KMS-11 (cell line): Measurements from ENCODE around the gene SSR1.

Experiments used
- H2AFZ ChIP-seq: fragments of 200-600 bp; sonication (generic); 2 replicates; pipeline ENCODE4 v1.6.1; 2016; ENCODE audit warnings: antibody characterized with exemption, mixed run types, low read depth
- H3K27ac ChIP-seq: fragments of 200-600 bp; sonication (generic); 2 replicates; pipeline ENCODE4 v1.6.1; 2016; ENCODE audit warnings: mild to moderate bottlenecking, mixed run types
- H3K27me3 ChIP-seq: fragments of 200-600 bp; sonication (generic); 2 replicates; pipeline ENCODE4 v1.6.1; 2017; ENCODE audit warnings: mild to moderate bottlenecking, low read depth, mixed run types, moderate library complexity; ENCODE audit not compliant: insufficient read depth
- H3K36me3 ChIP-seq: fragments of 200-600 bp; sonication (generic); 2 replicates; pipeline ENCODE4 v1.6.1; 2017; ENCODE audit warnings: mild to moderate bottlenecking, mixed run types; ENCODE audit not compliant: insufficient read depth
- H3K4me1 ChIP-seq: fragments of 200-600 bp; sonication (generic); 2 replicates; pipeline ENCODE4 v1.6.1; 2016; ENCODE audit warnings: mild to moderate bottlenecking, low read depth, mixed run types; ENCODE audit not compliant: poor library complexity, severe bottlenecking
- H3K4me2 ChIP-seq: fragments of 200-600 bp; sonication (generic); 2 replicates; pipeline ENCODE4 v1.7.0; 2016; ENCODE audit warnings: mild to moderate bottlenecking, mixed run types
- H3K4me3 ChIP-seq: fragments of 200-600 bp; sonication (generic); IDR thresholded peaks from 2 replicates; pipeline ENCODE4 v1.6.1; 2017; ENCODE audit warnings: low read depth, low read length, mixed read lengths; ENCODE audit not compliant: insufficient read depth
- H3K79me2 ChIP-seq: fragments of 200-600 bp; sonication (generic); 2 replicates; pipeline ENCODE4 v1.6.1; 2016; ENCODE audit warnings: low read depth, mixed run types; ENCODE audit not compliant: insufficient read depth
- H3K9ac ChIP-seq: fragments of 200-600 bp; sonication (generic); 2 replicates; pipeline ENCODE4 v1.6.1; 2016; ENCODE audit warnings: mild to moderate bottlenecking, mixed run types
- H4K20me1 ChIP-seq: fragments of 200-600 bp; sonication (generic); 2 replicates; pipeline ENCODE4 v1.6.1; 2016; ENCODE audit warnings: mild to moderate bottlenecking, mixed run types; ENCODE audit not compliant: insufficient read depth
- CTCF ChIP-seq: fragments of 200-600 bp; sonication (generic); conservative IDR thresholded peaks from 2 replicates; pipeline ENCODE4 v1.6.1; 2017; ENCODE audit warnings: low read depth, mild to moderate bottlenecking, antibody characterized with exemption, low read length, moderate library complexity, mixed read lengths

SSR1 gene

GRCh38 chr6:7238900-7239589 is 74.0 kb downstream of the SSR1 start:
- Histone ChIP-seq H3K27me3 (no peaks in the 10 kb centered on the region), H3K4me2 (no peak overlapping the region), H3K4me3 (no peak overlapping the region), H3K9ac (no peak overlapping the region), H4K20me1 (no peaks in the 10 kb centered on the region), H3K27ac (no peak overlapping the region), H3K79me2 (no peaks in the 10 kb centered on the region), H3K36me3 (no peaks in the 10 kb centered on the region), H3K4me1 (peaks cover 53% of the 10 kb centered on the region), H2AFZ (no peak overlapping the region)
- peak; percentile 90 for TF ChIP-seq CTCF

- Histone ChIP-seq H3K4me1 (peaks cover 50% of the 10 kb centered on the region), H3K79me2 (no peaks in the 10 kb centered on the region), H2AFZ (no peak overlapping the region), H4K20me1 (no peaks in the 10 kb centered on the region), H3K4me3 (no peak overlapping the region), H3K27me3 (no peaks in the 10 kb centered on the region), H3K27ac (no peak overlapping the region), H3K36me3 (no peaks in the 10 kb centered on the region), H3K4me2 (no peak overlapping the region), H3K9ac (no peak overlapping the region)
- TF ChIP-seq CTCF, result no peak
Observed at GRCh38 chr6:7238526-7238899, 74.5 kb downstream of the SSR1 start.

GRCh38 chr6:7237653-7238188 is 75.3 kb downstream of the SSR1 start:
- H3K27me3 ChIP-seq, result no peaks in the 10 kb centered on the region
- H3K9ac ChIP-seq, result no peak overlapping the region
- H3K4me3 ChIP-seq, result no peak overlapping the region
- H4K20me1 ChIP-seq, result no peaks in the 10 kb centered on the region
- H3K79me2 ChIP-seq, result no peaks in the 10 kb centered on the region
- no peaks in the 10 kb centered on the region for H3K36me3 ChIP-seq
- no peak overlapping the region for H2AFZ ChIP-seq
- H3K27ac ChIP-seq, result no peak overlapping the region
- H3K4me2 ChIP-seq, result no peak overlapping the region
- TF ChIP-seq CTCF, result no peak
- peaks cover 50% of the 10 kb centered on the region for H3K4me1 ChIP-seq

- Histone ChIP-seq H3K4me1 (peaks cover 47% of the 10 kb centered on the region), H3K27ac (no peak overlapping the region), H3K79me2 (no peaks in the 10 kb centered on the region), H3K27me3 (no peaks in the 10 kb centered on the region), H4K20me1 (no peaks in the 10 kb centered on the region), H3K36me3 (no peaks in the 10 kb centered on the region), H3K4me3 (no peak overlapping the region), H3K4me2 (no peak overlapping the region), H3K9ac (no peak overlapping the region), H2AFZ (no peak overlapping the region)
- TF ChIP-seq CTCF, result no peak
Observed at GRCh38 chr6:7236306-7237209, 76.4 kb downstream of the SSR1 start.
